ENCODE data around the gene IRX4.

Gene IRX4

GRCh38 chr5:1923341-1923740 lies 40.6 kb upstream of the IRX4 start:
- Histone ChIP-seq H3K9me3 (ENCODE audit: low read length) (no peaks in the 10 kb centered on the region), H3K4me3 (ENCODE audit: low read depth in 1 of 2, low read length in 2 of 2) (no peak overlapping the region), H3K27me3 (ENCODE audit: control insufficient read depth in 1 of 2, insufficient read depth in 2 of 2, low read length in 2 of 2) (peaks cover 0 to 13% of the 10 kb centered on the region in 2 donors), H3K27ac (ENCODE audit: low read depth, low read length) (no peak overlapping the region), H3K4me1 (ENCODE audit: insufficient read depth, low read length) (no peaks in the 10 kb centered on the region), H3K9ac (ENCODE audit: low read length) (no peak overlapping the region), H3K36me3 (ENCODE audit: insufficient read depth, low read length) (no peaks in the 10 kb centered on the region)

- Histone ChIP-seq H3K36me3 (ENCODE audit: insufficient read depth, low read length) (no peaks in the 10 kb centered on the region), H3K9ac (ENCODE audit: low read length) (no peak overlapping the region), H3K27me3 (ENCODE audit: control insufficient read depth in 1 of 2, insufficient read depth in 2 of 2, low read length in 2 of 2) (peaks cover 0 to 11% of the 10 kb centered on the region in 2 donors)
Measured at GRCh38 chr5:1921711-1922110, 39.0 kb upstream of the IRX4 start.

GRCh38 chr5:1919750-1920149 lies 37.0 kb upstream of the IRX4 start:
- Histone ChIP-seq H3K27ac (ENCODE audit: low read depth, low read length) (no peak overlapping the region), H3K27me3 (ENCODE audit: control insufficient read depth in 1 of 2, insufficient read depth in 2 of 2, low read length in 2 of 2) (no peaks in the 10 kb centered on the region), H3K36me3 (ENCODE audit: insufficient read depth, low read length) (no peaks in the 10 kb centered on the region), H3K9me3 (ENCODE audit: low read length) (no peaks in the 10 kb centered on the region), H3K9ac (ENCODE audit: low read length) (no peak overlapping the region), H3K4me3 (ENCODE audit: low read depth in 1 of 2, low read length in 2 of 2) (no peak overlapping the region), H3K4me1 (ENCODE audit: insufficient read depth, low read length) (no peaks in the 10 kb centered on the region)

More at GRCh38 chr5:1921711-1922110, 39.0 kb upstream of the IRX4 start:
- Histone ChIP-seq H3K4me3 (ENCODE audit: low read depth in 1 of 2, low read length in 2 of 2) (no peak overlapping the region), H3K4me1 (ENCODE audit: insufficient read depth, low read length) (no peaks in the 10 kb centered on the region), H3K9me3 (ENCODE audit: low read length) (no peaks in the 10 kb centered on the region), H3K27ac (ENCODE audit: low read depth, low read length) (no peak overlapping the region)

GRCh38 chr5:1919209-1919566 lies 36.5 kb upstream of the IRX4 start:
- Histone ChIP-seq H3K27me3 (ENCODE audit: control insufficient read depth in 1 of 2, insufficient read depth in 2 of 2, low read length in 2 of 2) (no peaks in the 10 kb centered on the region), H3K4me3 (ENCODE audit: low read depth in 1 of 2, low read length in 2 of 2) (no peak overlapping the region), H3K36me3 (ENCODE audit: insufficient read depth, low read length) (no peaks in the 10 kb centered on the region), H3K9me3 (ENCODE audit: low read length) (no peaks in the 10 kb centered on the region), H3K4me1 (ENCODE audit: insufficient read depth, low read length) (no peaks in the 10 kb centered on the region), H3K9ac (ENCODE audit: low read length) (no peak overlapping the region), H3K27ac (ENCODE audit: low read depth, low read length) (no peak overlapping the region)

GRCh38 chr5:1918488-1919208 lies 35.9 kb upstream of the IRX4 start:
- Histone ChIP-seq H3K4me3 (ENCODE audit: low read depth in 1 of 2, low read length in 2 of 2) (no peak overlapping the region), H3K27ac (ENCODE audit: low read depth, low read length) (no peak overlapping the region), H3K4me1 (ENCODE audit: insufficient read depth, low read length) (no peaks in the 10 kb centered on the region), H3K9me3 (ENCODE audit: low read length) (no peaks in the 10 kb centered on the region), H3K9ac (ENCODE audit: low read length) (no peak overlapping the region), H3K27me3 (ENCODE audit: control insufficient read depth in 1 of 2, insufficient read depth in 2 of 2, low read length in 2 of 2) (no peaks in the 10 kb centered on the region), H3K36me3 (ENCODE audit: insufficient read depth, low read length) (no peaks in the 10 kb centered on the region)

- Histone ChIP-seq H3K36me3 (ENCODE audit: insufficient read depth, low read length) (no peaks in the 10 kb centered on the region), H3K27me3 (ENCODE audit: control insufficient read depth in 1 of 2, insufficient read depth in 2 of 2, low read length in 2 of 2) (no peaks in the 10 kb centered on the region)
Measured at GRCh38 chr5:1917830-1918487, 35.2 kb upstream of the IRX4 start.

GRCh38 chr5:1916041-1917001 lies 33.6 kb upstream of the IRX4 start:
- H3K27me3 ChIP-seq (ENCODE audit: control insufficient read depth in 1 of 2, insufficient read depth in 2 of 2, low read length in 2 of 2): no peaks in the 10 kb centered on the region
- H3K4me3 ChIP-seq (ENCODE audit: low read depth in 1 of 2, low read length in 2 of 2): no peak overlapping the region
- H3K9ac ChIP-seq (ENCODE audit: low read length): no peak overlapping the region
- no peaks in the 10 kb centered on the region for H3K36me3 ChIP-seq (ENCODE audit: insufficient read depth, low read length)
- H3K4me1 ChIP-seq (ENCODE audit: insufficient read depth, low read length): no peaks in the 10 kb centered on the region
- no peaks in the 10 kb centered on the region for H3K9me3 ChIP-seq (ENCODE audit: low read length)
- H3K27ac ChIP-seq (ENCODE audit: low read depth, low read length): no peak overlapping the region

More at GRCh38 chr5:1917830-1918487, 35.2 kb upstream of the IRX4 start:
- no peak overlapping the region for H3K9ac ChIP-seq (ENCODE audit: low read length)
- no peaks in the 10 kb centered on the region for H3K9me3 ChIP-seq (ENCODE audit: low read length)
- H3K4me3 ChIP-seq (ENCODE audit: low read depth in 1 of 2, low read length in 2 of 2): no peak overlapping the region
- no peak overlapping the region for H3K27ac ChIP-seq (ENCODE audit: low read depth, low read length)
- H3K4me1 ChIP-seq (ENCODE audit: insufficient read depth, low read length): no peaks in the 10 kb centered on the region

GRCh38 chr5:1915316-1915715 lies 32.6 kb upstream of the IRX4 start:
- no peaks in the 10 kb centered on the region for H3K36me3 ChIP-seq (ENCODE audit: insufficient read depth, low read length)
- H3K27ac ChIP-seq (ENCODE audit: low read depth, low read length): no peak overlapping the region

GRCh38 chr5:1914471-1914870 lies 31.7 kb upstream of the IRX4 start:
- Histone ChIP-seq H3K9ac (ENCODE audit: low read length) (no peak overlapping the region), H3K27me3 (ENCODE audit: control insufficient read depth in 1 of 2, insufficient read depth in 2 of 2, low read length in 2 of 2) (no peaks in the 10 kb centered on the region), H3K4me1 (ENCODE audit: insufficient read depth, low read length) (no peaks in the 10 kb centered on the region), H3K9me3 (ENCODE audit: low read length) (no peaks in the 10 kb centered on the region), H3K27ac (ENCODE audit: low read depth, low read length) (no peak overlapping the region), H3K4me3 (ENCODE audit: low read depth in 1 of 2, low read length in 2 of 2) (no peak overlapping the region), H3K36me3 (ENCODE audit: insufficient read depth, low read length) (no peaks in the 10 kb centered on the region)

More at GRCh38 chr5:1915316-1915715, 32.6 kb upstream of the IRX4 start:
- no peaks in the 10 kb centered on the region for H3K27me3 ChIP-seq (ENCODE audit: control insufficient read depth in 1 of 2, insufficient read depth in 2 of 2, low read length in 2 of 2)
- no peak overlapping the region for H3K9ac ChIP-seq (ENCODE audit: low read length)
- no peaks in the 10 kb centered on the region for H3K4me1 ChIP-seq (ENCODE audit: insufficient read depth, low read length)
- no peak overlapping the region for H3K4me3 ChIP-seq (ENCODE audit: low read depth in 1 of 2, low read length in 2 of 2)
- no peaks in the 10 kb centered on the region for H3K9me3 ChIP-seq (ENCODE audit: low read length)

- no peaks in the 10 kb centered on the region for H3K27me3 ChIP-seq (ENCODE audit: control insufficient read depth in 1 of 2, insufficient read depth in 2 of 2, low read length in 2 of 2)
Measured at GRCh38 chr5:1913578-1913977, 30.9 kb upstream of the IRX4 start.

GRCh38 chr5:1912951-1913565 lies 30.3 kb upstream of the IRX4 start:
- H3K9me3 ChIP-seq (ENCODE audit: low read length): no peaks in the 10 kb centered on the region
- no peaks in the 10 kb centered on the region for H3K27me3 ChIP-seq (ENCODE audit: control insufficient read depth in 1 of 2, insufficient read depth in 2 of 2, low read length in 2 of 2)
- no peaks in the 10 kb centered on the region for H3K4me1 ChIP-seq (ENCODE audit: insufficient read depth, low read length)
- H3K9ac ChIP-seq (ENCODE audit: low read length): no peak overlapping the region
- H3K4me3 ChIP-seq (ENCODE audit: low read depth in 1 of 2, low read length in 2 of 2): no peak overlapping the region
- no peaks in the 10 kb centered on the region for H3K36me3 ChIP-seq (ENCODE audit: insufficient read depth, low read length)
- no peak overlapping the region for H3K27ac ChIP-seq (ENCODE audit: low read depth, low read length)

More at GRCh38 chr5:1913578-1913977, 30.9 kb upstream of the IRX4 start:
- Histone ChIP-seq H3K9ac (ENCODE audit: low read length) (no peak overlapping the region), H3K36me3 (ENCODE audit: insufficient read depth, low read length) (no peaks in the 10 kb centered on the region), H3K4me3 (ENCODE audit: low read depth in 1 of 2, low read length in 2 of 2) (no peak overlapping the region), H3K9me3 (ENCODE audit: low read length) (no peaks in the 10 kb centered on the region), H3K4me1 (ENCODE audit: insufficient read depth, low read length) (no peaks in the 10 kb centered on the region), H3K27ac (ENCODE audit: low read depth, low read length) (no peak overlapping the region)
